C4-2B (cell line): ENCODE data around the gene HS2ST1.

Source experiments
- H3K27ac ChIP-seq: fragments of 450-650 bp; 2 replicates; pipeline ENCODE4 v1.5.1; 2017
- CTCF ChIP-seq: fragments of 450-650 bp; conservative IDR thresholded peaks from 2 replicates; pipeline ENCODE4 v1.5.1; 2017; ENCODE audit warnings: mild to moderate bottlenecking
- ZFX ChIP-seq: fragments of 450-650 bp; IDR thresholded peaks from 2 replicates; pipeline ENCODE4 v1.6.1; 2017

HS2ST1 gene

DNA sequence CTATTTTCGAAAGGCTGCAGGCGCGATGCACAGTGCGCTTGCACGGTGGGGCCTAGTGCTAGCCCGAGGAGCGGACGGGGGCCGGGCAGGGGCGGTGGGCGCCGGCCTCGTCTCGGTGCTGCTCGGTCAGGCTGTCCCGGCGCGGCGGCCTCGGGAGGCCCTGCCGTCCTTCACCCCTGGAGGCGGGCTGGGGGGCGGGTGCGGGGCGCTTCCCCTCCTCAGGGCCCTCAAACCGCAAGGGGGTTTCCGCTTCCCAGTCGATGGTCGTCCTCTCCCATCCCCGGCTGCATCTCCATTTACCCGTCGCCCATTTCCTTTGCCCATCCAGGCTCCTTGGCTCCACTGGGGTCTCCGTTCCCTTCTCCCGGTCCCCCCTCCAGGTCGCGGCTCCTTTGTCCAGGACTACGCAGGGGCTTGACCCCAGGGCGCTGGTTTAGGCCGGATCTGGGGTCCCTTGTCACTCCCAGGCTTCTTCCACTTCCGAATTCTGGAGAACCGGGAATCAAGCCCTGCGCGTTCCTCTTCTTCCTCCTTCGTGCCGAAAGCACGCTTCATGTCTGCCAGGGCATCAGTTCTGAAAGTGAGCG lies 217.9 kb downstream of the HS2ST1 start:
- no peak overlapping the region for H3K27ac ChIP-seq
- no peak for TF ChIP-seq CTCF
- no peak for TF ChIP-seq ZFX

GRCh38 chr1:87134061-87134460 lies 219.6 kb downstream of the HS2ST1 start:
- H3K27ac ChIP-seq = no peak overlapping the region
- no peak for TF ChIP-seq ZFX
- no peak for TF ChIP-seq CTCF

- no peak overlapping the region for H3K27ac ChIP-seq
- TF ChIP-seq ZFX = no peak
Measured at GRCh38 chr1:87134625-87135328, 220.3 kb downstream of the HS2ST1 start.

DNA sequence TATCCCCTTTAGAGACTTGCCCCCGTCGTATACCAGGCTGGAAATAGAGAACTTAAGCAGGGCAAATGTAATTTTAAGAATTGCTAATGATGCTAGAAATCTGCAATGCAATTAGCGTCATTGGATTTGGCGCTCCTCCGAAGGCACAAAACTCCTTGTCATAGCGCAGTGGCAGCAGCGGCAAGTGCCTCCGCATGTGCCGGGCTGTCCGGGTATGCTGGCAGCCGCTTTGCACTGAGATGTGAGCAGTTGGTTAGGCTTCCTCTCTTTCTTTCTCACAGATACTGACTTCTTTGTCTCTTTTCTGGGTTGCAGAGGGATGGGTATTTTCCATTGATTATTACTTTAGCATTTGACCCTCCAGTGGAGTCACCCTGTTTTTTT lies 220.9 kb downstream of the HS2ST1 start:
- TF ChIP-seq CTCF (no peak), ZFX (no peak)
- H3K27ac ChIP-seq = no peak overlapping the region

DNA sequence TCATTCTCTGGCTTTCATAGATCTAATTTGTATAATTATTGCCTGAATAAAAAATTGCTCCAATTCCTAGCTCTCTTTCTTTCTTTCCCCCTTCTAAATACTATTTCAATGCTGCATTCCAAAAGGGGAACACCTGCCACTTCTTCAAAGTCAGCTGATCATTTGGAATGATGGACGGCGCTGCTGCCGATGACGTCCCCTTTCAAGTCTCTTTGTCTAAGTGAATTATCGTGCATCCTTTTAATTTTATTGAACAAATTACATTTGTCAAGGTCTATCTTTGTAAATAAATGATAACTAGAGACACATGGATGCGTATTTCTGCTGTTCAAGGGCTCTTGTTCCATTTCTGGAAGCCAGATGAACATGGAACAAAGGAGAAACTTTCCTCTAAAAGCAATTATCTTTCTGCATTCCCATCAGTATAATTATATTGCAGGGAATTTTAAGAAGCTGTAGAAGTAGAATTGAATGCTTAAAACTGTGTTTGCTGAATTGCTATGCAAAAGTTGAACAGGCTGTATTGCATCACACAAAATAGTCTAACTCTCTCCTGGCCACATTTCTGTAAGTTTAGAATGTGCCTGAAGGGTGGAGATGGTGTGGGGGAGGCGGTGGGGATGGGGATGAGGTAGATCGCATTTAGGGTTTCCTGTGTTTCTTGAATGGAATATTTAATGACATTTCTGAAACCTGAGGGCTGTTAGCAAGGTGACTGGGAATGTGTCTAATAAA lies 222.3 kb downstream of the HS2ST1 start:
- no peak overlapping the region for H3K27ac ChIP-seq
- TF ChIP-seq CTCF (no peak), ZFX (no peak)

DNA sequence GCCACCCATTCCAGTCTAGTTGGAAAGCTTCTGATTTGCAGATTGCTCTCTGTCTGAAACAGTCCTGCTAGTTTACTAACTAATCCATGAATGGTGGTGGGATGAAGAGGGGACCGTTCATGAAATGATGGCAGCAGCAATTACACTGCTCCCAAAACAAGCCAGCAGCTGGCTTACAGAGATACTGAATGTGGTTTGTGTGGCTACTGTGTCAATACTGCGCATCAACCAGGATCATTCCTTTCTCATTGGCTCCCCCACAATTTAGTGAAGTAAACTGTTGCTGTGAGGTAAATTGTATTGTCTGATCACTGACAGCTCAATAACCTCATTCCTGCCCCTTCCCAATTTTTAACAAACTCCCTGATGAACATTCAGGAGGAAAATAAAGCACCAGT lies 222.9 kb downstream of the HS2ST1 start:
- no peak for TF ChIP-seq ZFX
- TF ChIP-seq CTCF = no peak
- H3K27ac ChIP-seq = no peak overlapping the region

GRCh38 chr1:87140831-87141540 lies 226.6 kb downstream of the HS2ST1 start:
- TF ChIP-seq CTCF = no peak
- no peak for TF ChIP-seq ZFX
- H3K27ac ChIP-seq = no peak overlapping the region
